ENCODE measurements around the gene OR52E6.

GRCh38 chr11:5878564-5878963, 36.9 kb upstream of the OR52E6 start:
- no peak for TF ChIP-seq E2F5 (CRISPR knock-in tag; IDR thresholded peaks at IDR 0.05)
- TF ChIP-seq USF2 (CRISPR knock-in tag; IDR thresholded peaks at IDR 0.05): no peak
- TF ChIP-seq CTCF (IDR thresholded peaks at IDR 0.05): no peak
- no peak for TF ChIP-seq TEAD1 (CRISPR knock-in tag; IDR thresholded peaks at IDR 0.05)
- TF ChIP-seq NR1H2 (CRISPR knock-in tag; IDR thresholded peaks at IDR 0.05): no peak
- TF ChIP-seq NFYB (CRISPR knock-in tag; conservative IDR thresholded peaks at IDR 0.05; ENCODE audit: low read depth): no peak
- TF ChIP-seq FOXK1 (CRISPR knock-in tag; IDR thresholded peaks at IDR 0.05): no peak
- TF ChIP-seq ZNF138 (CRISPR knock-in tag; conservative IDR thresholded peaks at IDR 0.05): no peak
- no peak for TF ChIP-seq RORB (CRISPR knock-in tag; IDR thresholded peaks at IDR 0.05)
- TF ChIP-seq PRDM15 (CRISPR knock-in tag; IDR thresholded peaks at IDR 0.05): no peak
- no peak for TF ChIP-seq KAT7 (CRISPR knock-in tag; IDR thresholded peaks at IDR 0.05; ENCODE audit: borderline replicate concordance)

All from WTC11 (cell line).